Tibial artery (tissue), 4 donors: ENCODE measurements around the gene AGAP1.

ENCODE experiments used
- DNase-seq, 2 donors: peaks; one replicate each; pipeline ENCODE4 v3.0.0-alpha.2; 2019
- H3K27ac ChIP-seq, 2 donors: fragments of 200-600 bp; sonication (generic) in 1 of 2; 1 replicate in 1 of 2; 2 replicates in 1 of 2; pipeline ENCODE4 v1.5.1; 2018 to 2019; ENCODE audit warnings: mild to moderate bottlenecking in 1 of 2
- H3K27me3 ChIP-seq, 2 donors: fragments of 200-600 bp; sonication (generic) in 1 of 2; one replicate each; pipeline versions ENCODE4 v1.5.1 to v1.6.0; 2016 to 2019
- H3K36me3 ChIP-seq, 3 donors: fragments of 200-600 bp; sonication (generic) in 2 of 3; one replicate each; pipeline ENCODE4 v1.5.1; 2016 to 2019; ENCODE audit warnings: mild to moderate bottlenecking in 2 of 3
- H3K4me1 ChIP-seq, 4 donors: fragments of 200-600 bp; sonication (generic) in 2 of 4; 1 replicate in 3 of 4; 2 replicates in 1 of 4; pipeline ENCODE4 v1.5.1; 2016 to 2019
- H3K4me3 ChIP-seq, 2 donors: fragments of 200-600 bp; sonication (generic) in 1 of 2; 1 replicate in 1 of 2; 2 replicates in 1 of 2; pipeline ENCODE4 v1.5.1; 2018 to 2019; ENCODE audit warnings: mild to moderate bottlenecking in 2 of 2
- H3K9me3 ChIP-seq, 3 donors: fragments of 200-600 bp; sonication (generic) in 1 of 3; one replicate each; pipeline ENCODE4 v1.5.1; 2016 to 2019
- intact Hi-C: fragments of 100-400 bp; cut with DNase I; formaldehyde crosslinking; loops from one replicate; pipeline ENCODE4 v1.15.0; 2023; ENCODE audit warnings: low total_unique reads
- TF ChIP-seq, protein P1 (sequence below), 2 experiments: fragments of 200-600 bp in 1 of 2; fragments of 450-650 bp in 1 of 2; IDR thresholded peaks; one replicate each; pipeline ENCODE4 v1.5.1; 2017 to 2019; ENCODE audit warnings: antibody characterized with exemption in 2 of 2, mild to moderate bottlenecking in 1 of 2, moderate library complexity in 1 of 2

Gene AGAP1

DNA sequence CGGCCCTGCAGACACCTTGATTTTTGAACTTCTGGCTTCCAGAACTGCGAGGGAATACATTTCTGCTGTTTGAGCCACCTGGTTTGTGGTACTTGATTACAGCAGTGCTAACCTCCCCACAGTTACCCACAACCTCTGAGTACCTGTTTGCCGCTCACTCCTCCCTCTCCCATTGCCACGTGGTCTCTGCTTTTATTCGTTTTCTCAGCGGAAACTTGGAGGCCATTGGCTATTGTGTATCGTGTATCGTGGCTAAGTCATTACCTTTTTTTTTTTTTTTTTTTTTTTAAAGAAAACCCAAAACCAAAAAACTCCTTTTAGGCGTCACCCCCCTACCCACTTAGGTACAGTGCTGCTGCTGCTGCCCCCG, 90.8 kb downstream of the AGAP1 start:
- TF ChIP-seq, protein P1, sequence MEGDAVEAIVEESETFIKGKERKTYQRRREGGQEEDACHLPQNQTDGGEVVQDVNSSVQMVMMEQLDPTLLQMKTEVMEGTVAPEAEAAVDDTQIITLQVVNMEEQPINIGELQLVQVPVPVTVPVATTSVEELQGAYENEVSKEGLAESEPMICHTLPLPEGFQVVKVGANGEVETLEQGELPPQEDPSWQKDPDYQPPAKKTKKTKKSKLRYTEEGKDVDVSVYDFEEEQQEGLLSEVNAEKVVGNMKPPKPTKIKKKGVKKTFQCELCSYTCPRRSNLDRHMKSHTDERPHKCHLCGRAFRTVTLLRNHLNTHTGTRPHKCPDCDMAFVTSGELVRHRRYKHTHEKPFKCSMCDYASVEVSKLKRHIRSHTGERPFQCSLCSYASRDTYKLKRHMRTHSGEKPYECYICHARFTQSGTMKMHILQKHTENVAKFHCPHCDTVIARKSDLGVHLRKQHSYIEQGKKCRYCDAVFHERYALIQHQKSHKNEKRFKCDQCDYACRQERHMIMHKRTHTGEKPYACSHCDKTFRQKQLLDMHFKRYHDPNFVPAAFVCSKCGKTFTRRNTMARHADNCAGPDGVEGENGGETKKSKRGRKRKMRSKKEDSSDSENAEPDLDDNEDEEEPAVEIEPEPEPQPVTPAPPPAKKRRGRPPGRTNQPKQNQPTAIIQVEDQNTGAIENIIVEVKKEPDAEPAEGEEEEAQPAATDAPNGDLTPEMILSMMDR (IDR thresholded peaks at IDR 0.05) = no peak
- no peak for DNase-seq
- H3K27me3 ChIP-seq = no peaks in the 10 kb centered on the region
- no peaks in the 10 kb centered on the region for H3K36me3 ChIP-seq
- H3K4me1 ChIP-seq = no peaks in the 10 kb centered on the region
- no peak overlapping the region for H3K4me3 ChIP-seq
- intact Hi-C loops = no loop called here
- H3K27ac ChIP-seq = no peak overlapping the region
- no peaks in the 10 kb centered on the region for H3K9me3 ChIP-seq

DNA sequence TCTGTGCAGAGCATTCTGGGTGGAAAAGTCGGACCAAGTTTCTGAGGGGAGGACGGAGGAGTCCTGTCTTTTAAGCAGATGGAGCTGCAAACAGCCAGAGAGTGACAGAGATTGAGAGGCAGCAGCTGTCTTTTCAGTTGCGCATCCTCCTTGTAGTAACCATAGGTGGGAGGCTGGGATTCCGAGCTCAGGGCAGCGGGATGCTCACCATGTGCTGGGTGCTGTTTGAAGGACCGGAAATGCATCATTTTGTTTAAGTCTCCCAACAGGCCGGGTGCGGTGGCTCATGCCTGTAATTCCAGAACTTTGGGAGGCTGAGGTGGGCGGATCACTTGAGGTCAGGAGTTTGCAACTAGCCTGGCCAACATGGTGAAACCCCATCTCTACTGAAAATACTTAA, 93.4 kb downstream of the AGAP1 start:
- no peaks in the 10 kb centered on the region for H3K27me3 ChIP-seq

DNA sequence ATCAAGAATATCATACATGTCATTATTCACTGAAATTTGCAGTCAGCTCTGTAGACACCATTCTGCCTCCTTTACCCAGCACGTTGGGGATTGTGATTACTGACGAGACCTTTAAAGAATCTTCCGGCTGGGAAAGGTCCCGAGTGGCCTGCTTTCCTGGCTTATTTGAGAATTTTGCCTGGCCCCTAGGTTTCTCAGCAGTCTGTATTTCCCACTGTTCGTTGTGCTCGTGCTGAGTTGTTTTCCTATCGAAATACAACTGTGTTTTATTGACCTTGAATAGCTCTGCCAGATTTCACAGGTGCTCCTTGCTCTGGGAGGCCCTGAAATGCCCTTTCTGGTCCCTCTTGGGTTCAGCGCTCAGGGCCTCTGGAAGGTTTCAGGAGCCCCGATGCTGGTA, 94.9 kb downstream of the AGAP1 start:
- intact Hi-C loops = no loop called here

More for the DNA sequence above, 93.4 kb downstream of the AGAP1 start:
- TF ChIP-seq, protein P1 (IDR thresholded peaks at IDR 0.05) = no peak
- Histone ChIP-seq H3K36me3 (no peaks in the 10 kb centered on the region), H3K9me3 (no peaks in the 10 kb centered on the region), H3K4me3 (no peak overlapping the region), H3K4me1 (peaks cover 0 to 5% (median 0%) of the 10 kb centered on the region in 4 donors), H3K27ac (no peak overlapping the region)
- intact Hi-C loops = no loop called here
- no peak for DNase-seq

DNA sequence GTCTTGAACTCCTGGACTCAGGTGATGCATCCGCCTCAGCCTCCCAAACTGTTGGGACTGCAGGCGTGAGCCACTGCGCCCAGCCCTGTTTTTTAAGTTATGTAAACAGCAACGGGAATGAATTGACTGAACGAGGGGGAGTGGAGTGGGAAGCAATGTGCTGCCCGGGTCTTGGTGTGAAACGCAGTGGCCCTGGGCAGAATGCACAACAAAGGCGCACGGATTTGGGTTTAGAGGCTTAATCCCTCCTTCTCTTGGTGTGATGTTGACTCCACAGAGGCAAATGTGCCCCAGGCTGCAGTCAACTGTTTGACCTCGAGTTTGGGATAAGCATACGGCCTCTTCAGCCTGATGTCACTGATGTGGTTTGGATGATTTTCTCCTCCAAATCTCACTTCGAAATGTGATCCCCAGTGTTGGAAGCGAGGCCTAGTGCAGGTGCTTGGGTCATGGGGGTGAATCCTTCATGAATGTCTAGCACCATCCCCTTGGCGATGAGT, 97.4 kb downstream of the AGAP1 start:
- Histone ChIP-seq H3K27ac (no peak overlapping the region), H3K27me3 (no peaks in the 10 kb centered on the region), H3K4me3 (no peak overlapping the region), H3K36me3 (no peaks in the 10 kb centered on the region), H3K9me3 (no peaks in the 10 kb centered on the region), H3K4me1 (peaks cover 0 to 5% (median 0%) of the 10 kb centered on the region in 4 donors)
- TF ChIP-seq, protein P1 (IDR thresholded peaks at IDR 0.05) = no peak
- DNase-seq = no peak
- intact Hi-C loops = loop anchor here (5.0 kb wide), 1 partner anchor 449 kb away; no protein-coding TSS in a partner anchor

More for the DNA sequence above, 94.9 kb downstream of the AGAP1 start:
- Histone ChIP-seq H3K4me3 (no peak overlapping the region), H3K27ac (no peak overlapping the region), H3K36me3 (no peaks in the 10 kb centered on the region), H3K9me3 (no peaks in the 10 kb centered on the region), H3K4me1 (peaks cover 0 to 5% (median 0%) of the 10 kb centered on the region in 4 donors), H3K27me3 (no peaks in the 10 kb centered on the region)
- DNase-seq = no peak
- TF ChIP-seq, protein P1 (IDR thresholded peaks at IDR 0.05) = no peak

DNA sequence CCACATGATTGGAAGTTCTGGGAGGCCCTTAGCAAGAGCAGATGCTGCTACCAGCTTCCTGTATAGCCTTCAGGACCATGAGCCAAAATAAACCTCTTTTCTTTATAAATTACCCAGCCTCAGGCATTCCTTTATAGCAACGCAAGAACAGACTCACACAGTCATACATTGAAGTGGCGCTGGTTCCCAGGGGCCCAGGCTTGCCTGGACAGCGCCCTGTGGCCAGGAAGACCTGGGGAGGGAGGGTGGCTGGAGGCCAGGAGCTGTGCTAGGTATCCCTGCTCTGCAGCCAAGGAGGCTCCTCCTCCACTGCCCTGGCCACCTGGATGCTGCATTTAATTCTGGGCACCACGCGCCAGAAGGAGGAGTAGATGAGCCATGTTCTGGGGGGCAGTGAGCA, 98.1 kb downstream of the AGAP1 start:
- Histone ChIP-seq H3K4me1 (peaks cover 0 to 5% (median 0%) of the 10 kb centered on the region in 4 donors), H3K27me3 (no peaks in the 10 kb centered on the region), H3K27ac (no peak overlapping the region), H3K4me3 (no peak overlapping the region), H3K36me3 (no peaks in the 10 kb centered on the region), H3K9me3 (no peaks in the 10 kb centered on the region)
- intact Hi-C loops = loop anchor here (5.0 kb wide), 1 partner anchor 450 kb away; no protein-coding TSS in a partner anchor
- TF ChIP-seq, protein P1 (IDR thresholded peaks at IDR 0.05) = no peak
- DNase-seq = no peak

DNA sequence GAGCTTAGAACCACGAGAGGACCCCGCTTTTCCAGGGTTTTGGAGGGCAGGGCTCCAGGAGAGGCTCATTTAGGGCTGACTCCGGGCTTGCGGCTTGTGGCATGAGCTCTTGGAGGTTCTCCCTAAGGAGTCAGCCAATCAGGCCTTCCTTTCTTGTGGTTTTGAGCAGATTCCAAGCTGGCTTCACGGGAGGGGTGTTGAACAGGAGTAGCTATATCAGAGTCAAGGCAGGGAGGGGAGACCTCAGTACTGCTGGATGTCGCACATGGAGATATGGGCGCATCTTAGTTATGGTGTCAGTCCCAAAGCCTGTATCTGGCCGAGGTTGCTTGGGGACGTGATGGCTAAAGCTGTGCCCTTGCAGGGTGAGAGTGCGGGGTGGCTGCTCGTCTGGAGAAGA, 98.6 kb downstream of the AGAP1 start:
- no peaks in the 10 kb centered on the region for H3K27me3 ChIP-seq
- H3K4me1 ChIP-seq = peaks cover 0 to 5% (median 0%) of the 10 kb centered on the region in 4 donors
- TF ChIP-seq, protein P1 (IDR thresholded peaks at IDR 0.05) = no peak
- no peak for DNase-seq
- H3K4me3 ChIP-seq = no peak overlapping the region
- intact Hi-C loops = loop anchor here (5.0 kb wide), 1 partner anchor 450 kb away; no protein-coding TSS in a partner anchor
- no peaks in the 10 kb centered on the region for H3K9me3 ChIP-seq
- no peaks in the 10 kb centered on the region for H3K36me3 ChIP-seq
- H3K27ac ChIP-seq = no peak overlapping the region
